Naive thymus-derived CD4-positive, alpha-beta T cell (primary cell): ENCODE results near the gene AGO1. TPM values are rescaled to one million over a fixed set of nuclear protein-coding genes. Genes with fewer than 3 reads are reported as not detected.
A peak's percentile ranks its signal among the peaks of the same experiment; 100 is the strongest.

Experiments
- ATAC-seq: fragments of 150-1000 bp; cut with Tn5 transposase; 2 replicates; pipeline ENCODE4 v1.10.0; 2021; ENCODE audit warnings: mild to moderate bottlenecking, moderate library complexity
- CTCF ChIA-PET: fragments of 350-600 bp; sonication (Branson Sonifier 250); formaldehyde crosslinking; loops from one replicate; lab custom pipeline; 2021; ENCODE audit warnings: antibody characterized with exemption; lab: Charles Lee
- POLR2A ChIA-PET: fragments of 350-600 bp; sonication (Branson Sonifier 250); formaldehyde crosslinking; loops from one replicate; lab custom pipeline; 2021; ENCODE audit warnings: antibody characterized with exemption, inconsistent platforms; lab: Charles Lee
- DNase-seq, 9 donors: peaks; one replicate each; pipeline versions ENCODE4 v3.0.0 to v3.0.0-alpha.2; 2020 to 2022; ENCODE audit warnings: mixed read lengths in 1 of 9
- H3K27ac ChIP-seq: one replicate; pipeline ENCODE4 v1.7.0; 2013; ENCODE audit warnings: mild to moderate bottlenecking, low read depth, low read length, moderate library complexity
- H3K27me3 ChIP-seq, 2 donors: one replicate each; pipeline ENCODE4 v1.7.0; 2013; ENCODE audit warnings: low read length in 2 of 2, mild to moderate bottlenecking in 2 of 2, moderate library complexity in 2 of 2; ENCODE audit not compliant: control insufficient read depth in 2 of 2, insufficient read depth in 2 of 2
- H3K36me3 ChIP-seq, 3 experiments: 1 replicate in 2 of 3; 2 replicates in 1 of 3; pipeline ENCODE4 v1.7.0; 2013; ENCODE audit warnings: low read length in 3 of 3, mild to moderate bottlenecking in 3 of 3, moderate library complexity in 1 of 3; ENCODE audit not compliant: insufficient read depth in 3 of 3, control insufficient read depth in 2 of 3
- H3K4me1 ChIP-seq, 2 donors: one replicate each; pipeline ENCODE4 v1.7.0; 2013; ENCODE audit warnings: low read length in 2 of 2, mild to moderate bottlenecking in 2 of 2, moderate library complexity in 1 of 2; ENCODE audit not compliant: control insufficient read depth in 2 of 2, insufficient read depth in 2 of 2
- H3K4me3 ChIP-seq: 2 replicates; pipeline ENCODE4 v1.7.0; 2013; ENCODE audit warnings: mild to moderate bottlenecking, low read length
- H3K9me3 ChIP-seq, 3 experiments: 1 replicate in 2 of 3; 2 replicates in 1 of 3; pipeline ENCODE4 v1.7.0; 2013; ENCODE audit warnings: low read length in 3 of 3; ENCODE audit not compliant: control insufficient read depth in 2 of 3
- H3K27ac Mint-ChIP-seq, 9 donors: one replicate each; pipeline ENCODE4 v1.8.0; 2020 to 2022; ENCODE audit warnings: mixed read lengths in 9 of 9, mild to moderate bottlenecking in 8 of 9, moderate library complexity in 5 of 9, inconsistent platforms in 2 of 9
- H3K27me3 Mint-ChIP-seq, 5 donors: one replicate each; pipeline ENCODE4 v1.8.0; 2021 to 2022; ENCODE audit warnings: mixed read lengths in 5 of 5, mild to moderate bottlenecking in 1 of 5
- H3K36me3 Mint-ChIP-seq, 5 donors: one replicate each; pipeline ENCODE4 v1.8.0; 2020 to 2022; ENCODE audit warnings: mixed read lengths in 5 of 5, mild to moderate bottlenecking in 3 of 5, inconsistent platforms in 1 of 5
- H3K4me1 Mint-ChIP-seq, 7 donors: one replicate each; pipeline ENCODE4 v1.8.0; 2020 to 2022; ENCODE audit warnings: mixed read lengths in 7 of 7, mild to moderate bottlenecking in 3 of 7, inconsistent platforms in 1 of 7
- H3K4me3 Mint-ChIP-seq, 10 donors: one replicate each; pipeline ENCODE4 v1.8.0; 2020 to 2022; ENCODE audit warnings: mild to moderate bottlenecking in 10 of 10, mixed read lengths in 10 of 10, moderate library complexity in 6 of 10, inconsistent platforms in 2 of 10
- H3K9me3 Mint-ChIP-seq, 11 donors: one replicate each; pipeline ENCODE4 v1.8.0; 2020 to 2022; ENCODE audit warnings: mixed read lengths in 11 of 11, mild to moderate bottlenecking in 4 of 11, inconsistent platforms in 1 of 11, moderate library complexity in 1 of 11
- intact Hi-C, 2 donors: fragments of 100-400 bp; cut with micrococcal nuclease; formaldehyde crosslinking; loops; one replicate each; pipeline ENCODE4 v1.15.1; 2023
- polyA plus RNA-seq, 2 donors: library from polyadenylated mRNA; unstranded; fragments of 300-500 nt; fragmentation: Illumina TruSeq; gene quantifications; one replicate each; pipeline ENCODE4 v1.2.3, GENCODE V29; 2021
- total RNA-seq, 6 experiments: library from RNA in 5 of 6; stranded (reverse) in 5 of 6; gene quantifications; 1 replicate in 5 of 6; 2 replicates in 1 of 6; pipeline ENCODE4 v1.2.3 and lab custom pipeline; 2021 to 2026

Gene AGO1
- total RNA-seq (10 to 100 TPM; 22.5 to 28.0 (median 26.9) TPM), polyA plus RNA-seq (10 to 100 TPM in 1 of 2 donors, 1 to 10 TPM in 1; 8.9 to 11.2 TPM), total RNA-seq (lab: John Stamatoyannopoulos, UW) (75.6 reads per million, percentile 79 among the genes with 10 or more reads in this experiment)

GRCh38 chr1:35882945-35883634 lies at the start of gene AGO1:
Gene AGO1 (plus strand): TSS chr1:35883209. CDS start chr1:35883422, 213 bp downstream.
- H3K36me3 ChIP-seq: peaks cover 0 to 6% (median 0%) of the 10 kb centered on the region in 3 experiments
- peak within 1 kb of the TSS; percentile 90 to 98 (median 94) for H3K4me3 Mint-ChIP-seq
- DNase-seq (peak; percentile 94 to 99 (median 97)), ATAC-seq (peak; percentile 100)
- peaks cover 9 to 24% of the 10 kb centered on the region in 2 donors for H3K4me1 ChIP-seq
- POLR2A ChIA-PET: interaction anchor here (0.5 to 2.0 kb wide), 5 partner anchors 17 to 326 kb away, joined by 3 to 8 read pairs (median 4); partner anchors contain the start of genes AGO3, KIAA0319L and NCDN
- H3K4me3 ChIP-seq: peak within 1 kb of the TSS; percentile 100
- peaks cover 0 to 4% (median 0%) of the 10 kb centered on the region in 5 donors for H3K27me3 Mint-ChIP-seq
- peaks cover 37 to 55% (median 51%) of the 10 kb centered on the region in 7 donors for H3K4me1 Mint-ChIP-seq
- intact Hi-C loops: loop anchor here (1.0 to 10.0 kb wide), 8 partner anchors 48 to 690 kb away; partner anchors contain the start of genes AGO3 (in 2 of the 2), ADPRS (in 1 of the 2), SFPQ (in 1 of the 2) and THRAP3 (in 1 of the 2)
- H3K9me3 Mint-ChIP-seq: peaks cover 0 to 3% (median 0%) of the 10 kb centered on the region in 11 donors
- H3K27ac ChIP-seq: peak within 1 kb of the TSS; percentile 79
- no peaks in the 10 kb centered on the region for H3K27me3 ChIP-seq
- peak within 1 kb of the TSS; percentile 72 to 92 (median 84) for H3K27ac Mint-ChIP-seq
- CTCF ChIA-PET: interaction anchor here (0.6 to 1.2 kb wide), 6 partner anchors 11 to 431 kb away, joined by 3 to 4 read pairs (median 4); partner anchors contain the start of gene AGO3
- H3K9me3 ChIP-seq: no peaks in the 10 kb centered on the region
- no peaks in the 10 kb centered on the region for H3K36me3 Mint-ChIP-seq

- ATAC-seq: no peak
- peaks cover 18 to 63% (median 35%) of the 10 kb centered on the region in 5 donors for H3K36me3 Mint-ChIP-seq
- no peak overlapping the region for H3K4me3 Mint-ChIP-seq
- no peaks in the 10 kb centered on the region for H3K27me3 ChIP-seq
- intact Hi-C loops: no loop called here
- ChIA-PET CTCF (no interaction called here), POLR2A (no interaction called here)
- H3K36me3 ChIP-seq: peaks cover 0 to 34% (median 7%) of the 10 kb centered on the region in 3 experiments
- H3K27ac Mint-ChIP-seq: no peak overlapping the region
- H3K27me3 Mint-ChIP-seq: no peaks in the 10 kb centered on the region
- no peak overlapping the region for H3K27ac ChIP-seq
- no peaks in the 10 kb centered on the region for H3K4me1 Mint-ChIP-seq
- H3K4me3 ChIP-seq: no peak overlapping the region
- H3K4me1 ChIP-seq: no peaks in the 10 kb centered on the region
- DNase-seq: no peak
- H3K9me3 ChIP-seq: no peaks in the 10 kb centered on the region
- no peaks in the 10 kb centered on the region for H3K9me3 Mint-ChIP-seq
Measured at GRCh38 chr1:35833395-35833794, 49.6 kb upstream of the AGO1 start.

- POLR2A ChIA-PET: no interaction called here
Measured at GRCh38 chr1:35834218-35834617, 48.8 kb upstream of the AGO1 start.

GRCh38 chr1:35835398-35835797 lies 47.6 kb upstream of the AGO1 start:
- Histone ChIP-seq H3K36me3 (peaks cover 0 to 34% (median 7%) of the 10 kb centered on the region in 3 experiments), H3K4me3 (no peak overlapping the region), H3K4me1 (no peaks in the 10 kb centered on the region), H3K27ac (no peak overlapping the region), H3K27me3 (no peaks in the 10 kb centered on the region), H3K9me3 (no peaks in the 10 kb centered on the region)
- DNase-seq (no peak), ATAC-seq (no peak)
- CTCF ChIA-PET: no interaction called here
- Mint-ChIP-seq H3K27me3 (no peaks in the 10 kb centered on the region), H3K27ac (no peak overlapping the region), H3K4me1 (no peaks in the 10 kb centered on the region), H3K9me3 (no peaks in the 10 kb centered on the region), H3K36me3 (peaks cover 20 to 64% (median 40%) of the 10 kb centered on the region in 5 donors), H3K4me3 (no peak overlapping the region)
- intact Hi-C loops: no loop called here
- POLR2A ChIA-PET: no interaction called here

More at GRCh38 chr1:35834218-35834617, 48.8 kb upstream of the AGO1 start:
- peaks cover 0 to 34% (median 7%) of the 10 kb centered on the region in 3 experiments for H3K36me3 ChIP-seq
- ATAC-seq: no peak
- DNase-seq: no peak
- Mint-ChIP-seq H3K4me3 (no peak overlapping the region), H3K9me3 (no peaks in the 10 kb centered on the region), H3K27me3 (no peaks in the 10 kb centered on the region), H3K27ac (no peak overlapping the region), H3K4me1 (no peaks in the 10 kb centered on the region), H3K36me3 (peaks cover 20 to 64% (median 40%) of the 10 kb centered on the region in 5 donors)
- H3K27ac ChIP-seq: no peak overlapping the region
- no peaks in the 10 kb centered on the region for H3K4me1 ChIP-seq
- CTCF ChIA-PET: no interaction called here
- H3K27me3 ChIP-seq: no peaks in the 10 kb centered on the region
- intact Hi-C loops: no loop called here
- H3K9me3 ChIP-seq: no peaks in the 10 kb centered on the region
- no peak overlapping the region for H3K4me3 ChIP-seq

- no peaks in the 10 kb centered on the region for H3K27me3 ChIP-seq
- no peak for DNase-seq
- H3K4me3 ChIP-seq: no peak overlapping the region
- H3K4me1 ChIP-seq: no peaks in the 10 kb centered on the region
- Mint-ChIP-seq H3K36me3 (peaks cover 20 to 67% (median 39%) of the 10 kb centered on the region in 5 donors), H3K9me3 (no peaks in the 10 kb centered on the region), H3K27ac (no peak overlapping the region), H3K4me1 (no peaks in the 10 kb centered on the region), H3K27me3 (no peaks in the 10 kb centered on the region), H3K4me3 (no peak overlapping the region)
- ChIA-PET POLR2A (no interaction called here), CTCF (no interaction called here)
- no peak overlapping the region for H3K27ac ChIP-seq
- H3K36me3 ChIP-seq: peaks cover 0 to 40% (median 7%) of the 10 kb centered on the region in 3 experiments
- no peaks in the 10 kb centered on the region for H3K9me3 ChIP-seq
- no peak for ATAC-seq
- intact Hi-C loops: no loop called here
Measured at GRCh38 chr1:35836734-35837133, 46.3 kb upstream of the AGO1 start.

- Histone ChIP-seq H3K4me1 (no peaks in the 10 kb centered on the region), H3K27me3 (no peaks in the 10 kb centered on the region), H3K9me3 (no peaks in the 10 kb centered on the region), H3K36me3 (peaks cover 0 to 43% (median 4%) of the 10 kb centered on the region in 3 experiments), H3K27ac (no peak overlapping the region), H3K4me3 (no peak overlapping the region)
- POLR2A ChIA-PET: no interaction called here
- Mint-ChIP-seq H3K9me3 (no peaks in the 10 kb centered on the region), H3K27me3 (no peaks in the 10 kb centered on the region), H3K4me3 (no peak overlapping the region), H3K4me1 (no peaks in the 10 kb centered on the region), H3K27ac (no peak overlapping the region), H3K36me3 (peaks cover 16 to 72% (median 44%) of the 10 kb centered on the region in 5 donors)
- intact Hi-C loops: no loop called here
- ATAC-seq (no peak), DNase-seq (no peak)
- CTCF ChIA-PET: no interaction called here
Measured at GRCh38 chr1:35838693-35839245, 44.2 kb upstream of the AGO1 start.
